ENCODE results near the gene DIRAS2. TPM values are rescaled to one million over a fixed set of nuclear protein-coding genes. Genes with fewer than 3 reads are reported as not detected.

The DIRAS2 gene
- total and polyA plus RNA-seq, 2 of the 13 experiments (the other 11 are each of a cell fraction or from before 2014, with no cell fraction given), result not detected

- TF ChIP-seq, protein P1, sequence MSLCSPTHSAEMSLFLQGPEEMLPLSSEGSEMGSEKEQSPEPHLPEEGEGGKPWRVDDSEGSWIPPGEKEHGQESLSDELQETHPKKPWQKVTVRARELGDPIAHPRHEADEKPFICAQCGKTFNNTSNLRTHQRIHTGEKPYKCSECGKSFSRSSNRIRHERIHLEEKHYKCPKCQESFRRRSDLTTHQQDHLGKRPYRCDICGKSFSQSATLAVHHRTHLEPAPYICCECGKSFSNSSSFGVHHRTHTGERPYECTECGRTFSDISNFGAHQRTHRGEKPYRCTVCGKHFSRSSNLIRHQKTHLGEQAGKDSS (CRISPR knock-in tag; IDR thresholded peaks at IDR 0.05; ENCODE audit: borderline replicate concordance, low read depth), result no peak
- TF ChIP-seq HINFP (CRISPR knock-in tag; IDR thresholded peaks at IDR 0.05; ENCODE audit: low read depth) (no peak), IKZF5 (CRISPR knock-in tag; IDR thresholded peaks at IDR 0.05) (no peak), NFATC3 (CRISPR knock-in tag; IDR thresholded peaks at IDR 0.05) (no peak), RARA (CRISPR knock-in tag; IDR thresholded peaks at IDR 0.05) (no peak), SIN3B (IDR thresholded peaks at IDR 0.05; ENCODE audit: low read length) (no peak), FLYWCH1 (CRISPR knock-in tag; IDR thresholded peaks at IDR 0.05) (no peak)
- TF ChIP-seq, protein P2, sequence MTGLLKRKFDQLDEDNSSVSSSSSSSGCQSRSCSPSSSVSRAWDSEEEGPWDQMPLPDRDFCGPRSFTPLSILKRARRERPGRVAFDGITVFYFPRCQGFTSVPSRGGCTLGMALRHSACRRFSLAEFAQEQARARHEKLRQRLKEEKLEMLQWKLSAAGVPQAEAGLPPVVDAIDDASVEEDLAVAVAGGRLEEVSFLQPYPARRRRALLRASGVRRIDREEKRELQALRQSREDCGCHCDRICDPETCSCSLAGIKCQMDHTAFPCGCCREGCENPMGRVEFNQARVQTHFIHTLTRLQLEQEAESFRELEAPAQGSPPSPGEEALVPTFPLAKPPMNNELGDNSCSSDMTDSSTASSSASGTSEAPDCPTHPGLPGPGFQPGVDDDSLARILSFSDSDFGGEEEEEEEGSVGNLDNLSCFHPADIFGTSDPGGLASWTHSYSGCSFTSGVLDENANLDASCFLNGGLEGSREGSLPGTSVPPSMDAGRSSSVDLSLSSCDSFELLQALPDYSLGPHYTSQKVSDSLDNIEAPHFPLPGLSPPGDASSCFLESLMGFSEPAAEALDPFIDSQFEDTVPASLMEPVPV (CRISPR knock-in tag; IDR thresholded peaks at IDR 0.05), result no peak
Observed at GRCh38 chr9:90598191-90598590, 44.4 kb downstream of the DIRAS2 start (continued).

DNA sequence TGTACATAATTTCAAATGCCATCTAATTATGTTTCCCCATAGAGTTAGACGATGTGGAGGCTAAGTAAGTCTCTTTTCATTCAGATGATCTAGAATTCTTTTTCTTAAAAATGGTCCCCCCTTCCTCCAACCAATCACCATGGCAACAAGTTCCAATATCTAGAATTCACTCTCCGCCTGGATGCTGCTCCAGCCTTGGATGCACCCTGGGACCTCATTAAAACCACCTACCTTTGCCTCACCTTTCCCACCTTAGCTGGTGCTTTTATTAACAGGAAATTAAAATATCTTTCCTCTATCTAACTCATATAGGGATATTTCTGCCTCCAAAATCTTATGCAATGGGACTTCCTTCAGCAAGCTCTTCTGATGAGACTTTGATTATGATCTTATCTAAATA is 49.0 kb downstream of the DIRAS2 start:
- no TSS peak for BruUV-seq (replicated peaks)
- intact Hi-C loops (cut with micrococcal nuclease; ENCODE audit: unreplicated experiment), result no loop called here
- in situ Hi-C loops (cut with HindIII; ENCODE audit: extremely low pct_ligation_motif_present, low pct_unique_long_range_greater_than_20kb), result no loop called here
- Histone ChIP-seq H3K36me3 (replicated peaks in 1 of 2; ENCODE audit: control insufficient read depth in 1 of 2, insufficient read depth in 2 of 2, low read length in 2 of 2) (no peaks in the 10 kb centered on the region), H2AFZ (ENCODE audit: low read length) (no peak overlapping the region), H4K20me1 (ENCODE audit: insufficient read depth, low read length) (no peaks in the 10 kb centered on the region), H3K27ac (ENCODE audit: extremely low read length, insufficient read depth, low read length) (no peak overlapping the region), H3K9me3 (ENCODE audit: low read length) (no peaks in the 10 kb centered on the region), H3K27me3 (ENCODE audit: control insufficient read depth in 1 of 2, insufficient read depth in 2 of 2, low read length in 2 of 2) (no peaks in the 10 kb centered on the region), H3K4me1 (ENCODE audit: insufficient read depth, low read length) (no peaks in the 10 kb centered on the region), H3K4me3 (replicated peaks in 1 of 3; ENCODE audit: insufficient read depth in 1 of 3, low read depth in 2 of 3, low read length in 3 of 3) (no peak overlapping the region), H3K79me2 (ENCODE audit: insufficient read depth, low read length) (no peaks in the 10 kb centered on the region), H3K4me2 (ENCODE audit: low read depth, low read length) (no peak overlapping the region), H3K9ac (ENCODE audit: insufficient read depth, low read depth, low read length) (no peak overlapping the region)
- FAIRE-seq, result no peak
- WGBS (ENCODE audit: low lambda C conversion rate), result 2% methylated on average over 2 of the region's 2 CpGs
- no peak for ATAC-seq
- no peak for DNase-seq (ENCODE audit: low spot score)
- CTCF ChIA-PET (ENCODE audit: low intra/inter-chr PET ratio, low total read pairs), result no interaction called here
- POLR2A ChIA-PET, result no interaction called here
- no peak for TF ChIP-seq ATF4 (CRISPR knock-in tag; IDR thresholded peaks at IDR 0.05)
- no peak for TF ChIP-seq HNF4A (CRISPR knock-in tag; IDR thresholded peaks at IDR 0.05)
- no peak for TF ChIP-seq ZBTB43 (CRISPR knock-in tag; conservative IDR thresholded peaks at IDR 0.05)
- no peak for TF ChIP-seq ZNF558 (CRISPR knock-in tag; IDR thresholded peaks at IDR 0.05; ENCODE audit: borderline replicate concordance)
- TF ChIP-seq ELK4 (CRISPR knock-in tag; IDR thresholded peaks at IDR 0.05; ENCODE audit: borderline replicate concordance), result no peak
- no peak for TF ChIP-seq MED1 (CRISPR knock-in tag; IDR thresholded peaks at IDR 0.05)
- no peak for TF ChIP-seq TBX2 (CRISPR knock-in tag; IDR thresholded peaks at IDR 0.05; ENCODE audit: borderline replicate concordance)
